ENCODE data around the gene LCN12.

- TF ChIP-seq, protein P1, sequence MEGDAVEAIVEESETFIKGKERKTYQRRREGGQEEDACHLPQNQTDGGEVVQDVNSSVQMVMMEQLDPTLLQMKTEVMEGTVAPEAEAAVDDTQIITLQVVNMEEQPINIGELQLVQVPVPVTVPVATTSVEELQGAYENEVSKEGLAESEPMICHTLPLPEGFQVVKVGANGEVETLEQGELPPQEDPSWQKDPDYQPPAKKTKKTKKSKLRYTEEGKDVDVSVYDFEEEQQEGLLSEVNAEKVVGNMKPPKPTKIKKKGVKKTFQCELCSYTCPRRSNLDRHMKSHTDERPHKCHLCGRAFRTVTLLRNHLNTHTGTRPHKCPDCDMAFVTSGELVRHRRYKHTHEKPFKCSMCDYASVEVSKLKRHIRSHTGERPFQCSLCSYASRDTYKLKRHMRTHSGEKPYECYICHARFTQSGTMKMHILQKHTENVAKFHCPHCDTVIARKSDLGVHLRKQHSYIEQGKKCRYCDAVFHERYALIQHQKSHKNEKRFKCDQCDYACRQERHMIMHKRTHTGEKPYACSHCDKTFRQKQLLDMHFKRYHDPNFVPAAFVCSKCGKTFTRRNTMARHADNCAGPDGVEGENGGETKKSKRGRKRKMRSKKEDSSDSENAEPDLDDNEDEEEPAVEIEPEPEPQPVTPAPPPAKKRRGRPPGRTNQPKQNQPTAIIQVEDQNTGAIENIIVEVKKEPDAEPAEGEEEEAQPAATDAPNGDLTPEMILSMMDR (IDR thresholded peaks at IDR 0.05), result no peak
- no peak for TF ChIP-seq POLR2A (IDR thresholded peaks at IDR 0.05)
Observed at GRCh38 chr9:136958898-136959850, 7.1 kb downstream of the LCN12 start.

All from vagina (tissue), 2 donors.